GM21390 (cell line): Measurements from ENCODE around the gene KREMEN1.
A peak's percentile ranks its signal among the peaks of the same experiment; 100 is the strongest.

ENCODE experiments used
- ATAC-seq: cut with Tn5 transposase; IDR thresholded peaks from one replicate; pipeline ENCODE4 v1.9.1; 2021; ENCODE audit not compliant: unreplicated experiment

The KREMEN1 gene

GRCh38 chr22:29048822-29049654 is 23.8 kb upstream of the KREMEN1 start:
- ATAC-seq = no peak

- ATAC-seq = no peak
These were observed 23.1 kb upstream of the KREMEN1 start for GRCh38 chr22:29049655-29050263.

- no peak for ATAC-seq
These were observed 22.4 kb upstream of the KREMEN1 start for GRCh38 chr22:29050457-29050856.

GRCh38 chr22:29053048-29053702 is 19.7 kb upstream of the KREMEN1 start:
- no peak for ATAC-seq

- no peak for ATAC-seq
These were observed 18.5 kb upstream of the KREMEN1 start for GRCh38 chr22:29054251-29054767.

GRCh38 chr22:29055192-29055830 is 17.5 kb upstream of the KREMEN1 start:
- no peak for ATAC-seq

GRCh38 chr22:29056472-29056871 is 16.4 kb upstream of the KREMEN1 start:
- ATAC-seq = no peak

GRCh38 chr22:29060251-29060869 is 12.5 kb upstream of the KREMEN1 start:
- no peak for ATAC-seq

- ATAC-seq = no peak
These were observed 11.9 kb upstream of the KREMEN1 start for GRCh38 chr22:29060931-29061330.

GRCh38 chr22:29061773-29062172 is 11.1 kb upstream of the KREMEN1 start, which contains the start of gene C22orf31:
C22orf31 (minus strand) TSS chr22:29061831; CDS start chr22:29061792, 39 bp downstream.
- no peak for ATAC-seq

GRCh38 chr22:29062286-29062821 is 10.5 kb upstream of the KREMEN1 start:
- ATAC-seq = no peak

GRCh38 chr22:29065468-29066190 is 7.2 kb upstream of the KREMEN1 start:
- no peak for ATAC-seq

- no peak for ATAC-seq
These were observed 3.4 kb upstream of the KREMEN1 start for GRCh38 chr22:29069463-29069862.

GRCh38 chr22:29070490-29070889 is 2.3 kb upstream of the KREMEN1 start:
- ATAC-seq = no peak

- ATAC-seq = no peak
These were observed 1.4 kb upstream of the KREMEN1 start for GRCh38 chr22:29071261-29072045.

GRCh38 chr22:29072193-29072978 is 449 bp upstream of the KREMEN1 start:
- ATAC-seq = peak; percentile 84

GRCh38 chr22:29073618-29074275 is 912 bp downstream of the KREMEN1 start:
- no peak for ATAC-seq
